GM12878 (cell line): ENCODE data around the gene DACH1. TPM values are rescaled to one million over a fixed set of nuclear protein-coding genes. Genes with fewer than 3 reads are reported as not detected.

Experiments
- ATAC-seq: fragments of 200-7000 bp; cut with Tn5 transposase; 3 replicates; pipeline ENCODE4 v1.9.1; 2020; ENCODE audit warnings: mild to moderate bottlenecking, moderate library complexity
- BruUV-seq: library from RNA; stranded (reverse); fragments of 400-500 nt; replicated peaks from 2 replicates; lab custom pipeline; 2021; lab: Mats Ljungman, UMichigan
- CTCF ChIA-PET: fragments of 300-600 bp; sonication (Branson Sonifier 250); formaldehyde crosslinking; extraction: SDS; loops from one replicate; lab custom pipeline; 2021; ENCODE audit warnings: inconsistent platforms; lab: Yijun Ruan, JAX
- POLR2A ChIA-PET: fragments of 350-600 bp; formaldehyde crosslinking; extraction: SDS; loops from one replicate; lab custom pipeline; 2021; ENCODE audit warnings: inconsistent platforms; lab: Charles Lee
- RAD21 ChIA-PET: fragments of 300-600 bp; sonication (Branson Sonifier 250); formaldehyde crosslinking; loops from one replicate; lab custom pipeline; 2023; ENCODE audit warnings: antibody characterized with exemption; ENCODE audit not compliant: unreplicated experiment; lab: Charles Lee
- SMC1A ChIA-PET: fragments of 300-600 bp; sonication (Branson Sonifier 250); formaldehyde crosslinking; loops from one replicate; lab custom pipeline; 2023; ENCODE audit not compliant: unreplicated experiment, uncharacterized antibody; lab: Charles Lee
- DNase-seq: peaks from one replicate; pipeline ENCODE4 v3.0.0-alpha.2; 2011; ENCODE audit warnings: low read depth, low spot score
- FAIRE-seq: peaks from 3 replicates; lab custom pipeline; 2011; peaks lifted over from hg19 to GRCh38; lab: Jason Lieb, UNC
- H2AFZ ChIP-seq: 2 replicates; pipeline ENCODE4 v1.6.0; 2011; ENCODE audit warnings: low read depth, low read length, control low read depth; ENCODE audit not compliant: control insufficient read depth
- H3K27ac ChIP-seq: 2 replicates; pipeline ENCODE4 v1.5.1; 2011; ENCODE audit warnings: control low read depth; ENCODE audit not compliant: control insufficient read depth, insufficient read depth
- H3K27me3 ChIP-seq, 2 experiments: replicated peaks in 1 of 2; 2 replicates each; pipeline versions ENCODE4 v1.6.0 to v1.6.1; 2011; ENCODE audit warnings: low read length in 1 of 2; ENCODE audit not compliant: control insufficient read depth in 2 of 2, insufficient read depth in 2 of 2
- H3K36me3 ChIP-seq, 2 experiments: 2 replicates each; pipeline ENCODE4 v1.5.1; 2011; ENCODE audit warnings: low read length in 1 of 2; ENCODE audit not compliant: control insufficient read depth in 2 of 2, insufficient read depth in 2 of 2
- H3K4me1 ChIP-seq: 2 replicates; pipeline ENCODE4 v1.6.1; 2011; ENCODE audit warnings: mild to moderate bottlenecking, low read length, moderate library complexity, mixed read lengths; ENCODE audit not compliant: control insufficient read depth, insufficient read depth
- H3K4me2 ChIP-seq: 2 replicates; pipeline ENCODE4 v1.6.0; 2011; ENCODE audit warnings: control low read depth; ENCODE audit not compliant: control insufficient read depth, insufficient read depth
- H3K4me3 ChIP-seq: fragments of 200-600 bp; sonication (generic); 2 replicates; pipeline ENCODE4 v1.5.1; 2016
- H3K79me2 ChIP-seq: 2 replicates; pipeline ENCODE4 v1.6.0; 2011; ENCODE audit warnings: low read length; ENCODE audit not compliant: control insufficient read depth, insufficient read depth
- H3K9ac ChIP-seq: 2 replicates; pipeline ENCODE4 v1.8.0; 2011; ENCODE audit warnings: low read length, control low read depth, mixed read lengths; ENCODE audit not compliant: control insufficient read depth, insufficient read depth
- H3K9me3 ChIP-seq: replicated peaks from 3 replicates; pipeline ENCODE4 v1.5.1; 2011; ENCODE audit warnings: mild to moderate bottlenecking, low read length; ENCODE audit not compliant: control insufficient read depth, insufficient read depth
- H4K20me1 ChIP-seq: 2 replicates; pipeline ENCODE4 v1.6.0; 2011; ENCODE audit not compliant: control insufficient read depth, insufficient read depth
- ASH2L ChIP-seq: fragments of 300-600, 200-600 bp; sonication (generic); IDR thresholded peaks from 2 replicates; pipeline ENCODE4 v1.6.1; 2017; ENCODE audit warnings: low read depth, mild to moderate bottlenecking, borderline replicate concordance
- EZH2 ChIP-seq: IDR thresholded peaks from 2 replicates; pipeline ENCODE4 v1.6.1; 2012; ENCODE audit warnings: low read depth, mild to moderate bottlenecking, control low read depth, inconsistent platforms, low read length, borderline replicate concordance; ENCODE audit not compliant: control insufficient read depth
- KDM1A ChIP-seq: fragments of 200-600 bp; sonication (generic); IDR thresholded peaks from 2 replicates; pipeline ENCODE4 v1.6.1; 2016; ENCODE audit warnings: borderline replicate concordance
- NFYB ChIP-seq: IDR thresholded peaks from 2 replicates; pipeline ENCODE4 v1.6.1; 2011; ENCODE audit warnings: low read depth, mild to moderate bottlenecking, low read length, improper control_type of control experiment, moderate library complexity; ENCODE audit not compliant: insufficient read depth
- RAD21 ChIP-seq: IDR thresholded peaks from 2 replicates; pipeline ENCODE4 v1.6.1; 2011; ENCODE audit warnings: mild to moderate bottlenecking, low read depth, low read length, moderate library complexity; ENCODE audit not compliant: insufficient read depth
- SMAD5 ChIP-seq: IDR thresholded peaks from 2 replicates; pipeline ENCODE4 v1.6.1; 2016; ENCODE audit warnings: antibody characterized with exemption, low read depth
- SUPT20H ChIP-seq: IDR thresholded peaks from 2 replicates; pipeline ENCODE4 v1.6.1; 2011; ENCODE audit warnings: low read depth, mild to moderate bottlenecking, low read length, moderate library complexity, borderline replicate concordance; ENCODE audit not compliant: control insufficient read depth
- WGBS: methylation state at CpG from one replicate; pipeline ENCODE4 v1.1.6; 2016; ENCODE audit warnings: low lambda C conversion rate; ENCODE audit not compliant: insufficient replicate concordance, insufficient coverage; ENCODE audit errors: missing lambda C conversion rate; 5-methylcytosine and 5-hydroxymethylcytosine counted together
- in situ Hi-C: fragments of 300-500 bp; cut with MboI; formaldehyde crosslinking; loops from 9 replicates; pipeline ENCODE4 v1.14.3; 2018; ENCODE audit warnings: mixed read lengths
- intact Hi-C: fragments of 100-400 bp; cut with micrococcal nuclease; formaldehyde crosslinking; loops from one replicate; pipeline ENCODE4 v1.14.2; 2022; ENCODE audit not compliant: unreplicated experiment
- polyA plus RNA-seq, 11 experiments: library from polyadenylated mRNA; depleted of rRNA in 4 of 11; unstranded in 6 of 11; stranded (reverse) in 5 of 11; fragments of >200 nt; fragmentation: Nextera tagmentation in 4 of 11; fragmentation: Illumina TruSeq in 1 of 11; extraction: Ambion mirVana in 4 of 11; extraction: Trizol in 1 of 11; gene quantifications; 1 replicate in 1 of 11; 2 replicates in 10 of 11; pipeline versions ENCODE4 v1.2.1 to v1.2.3, GENCODE V29; 2011 to 2016; ENCODE audit warnings: inconsistent platforms in 2 of 11, missing spikeins in 2 of 11, low read depth in 1 of 11
- total RNA-seq, 4 experiments: library from RNA; depleted of rRNA in 3 of 4; stranded (reverse); fragments of >200 nt in 3 of 4; fragmentation: Illumina TruSeq in 1 of 4; extraction: Trizol in 1 of 4; gene quantifications; 2 replicates each; pipeline versions ENCODE4 v1.2.1 to v1.2.3, GENCODE V29; 2013 to 2021
- TF ChIP-seq, protein P1 (sequence below): IDR thresholded peaks from 2 replicates; pipeline ENCODE4 v1.6.1; 2012; ENCODE audit warnings: low read depth, low read length, improper control_type of control experiment
- TF ChIP-seq, protein P2 (sequence below), 3 experiments: IDR thresholded peaks in 2 of 3; conservative IDR thresholded peaks in 1 of 3; 2 replicates each; pipeline ENCODE4 v1.5.1; 2011; ENCODE audit warnings: low read depth in 3 of 3, low read length in 3 of 3, mild to moderate bottlenecking in 3 of 3, control low read depth in 2 of 3, moderate library complexity in 2 of 3, inconsistent platforms in 1 of 3, mixed read lengths in 1 of 3; ENCODE audit not compliant: control insufficient read depth in 2 of 3, insufficient read depth in 1 of 3; ENCODE audit errors: extremely low read depth in 1 of 3

Gene DACH1
- total and polyA plus RNA-seq, 10 of the 15 experiments (the other 5 are each of a cell fraction or from before 2014, with no cell fraction given) = 0.05 TPM; not detected in 9

DNA sequence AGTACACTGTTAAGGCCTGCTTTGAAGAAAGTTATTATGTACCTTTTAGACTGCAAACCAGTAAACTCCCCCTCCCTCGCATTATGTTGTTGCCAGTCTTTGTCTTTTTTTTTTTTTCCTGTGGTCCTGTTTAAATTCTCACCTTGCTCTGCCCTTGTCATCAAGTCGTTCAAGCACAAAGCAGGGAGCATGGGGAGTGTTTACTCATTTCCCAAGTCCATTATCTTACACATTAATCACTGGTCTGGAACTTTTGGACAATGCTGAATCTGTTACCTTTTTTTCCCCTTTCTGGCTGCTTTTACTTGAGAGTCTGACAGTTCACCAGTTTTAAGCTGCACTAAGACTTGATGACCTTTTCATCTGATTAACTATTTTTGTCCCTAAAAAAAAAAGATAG lies 108.2 kb downstream of the DACH1 start (continued):
- TF ChIP-seq ASH2L (no peak), SMAD5 (no peak), SUPT20H (no peak)

DNA sequence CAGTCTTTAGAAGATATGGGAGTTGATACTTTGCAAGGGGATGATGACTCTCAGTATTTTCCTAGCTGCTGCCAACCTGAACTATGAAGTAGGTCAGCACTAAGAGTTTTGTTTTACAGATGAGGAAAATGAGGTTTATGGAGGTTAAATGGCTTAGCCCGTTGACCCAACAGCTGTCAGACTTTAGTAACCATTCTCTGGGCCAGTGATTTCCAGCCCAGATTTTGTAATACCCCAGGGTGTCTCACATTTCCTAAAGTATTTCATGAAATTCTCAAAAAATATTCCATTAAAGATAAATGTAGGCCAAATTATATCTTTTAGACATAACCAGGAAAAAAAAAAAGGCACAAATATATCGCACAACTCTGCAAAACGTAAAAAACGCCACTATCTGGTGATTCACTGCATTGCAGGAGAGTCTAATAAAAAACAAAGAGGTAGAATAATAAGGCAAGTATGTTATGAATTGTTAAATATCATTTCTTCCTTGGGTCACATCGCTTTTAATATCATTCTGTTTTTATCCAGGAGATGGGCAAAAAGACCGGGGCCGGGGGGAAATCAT lies 112.5 kb downstream of the DACH1 start:
- Histone ChIP-seq H3K4me2 (no peak overlapping the region), H3K4me1 (no peaks in the 10 kb centered on the region), H3K27me3 (no peaks in the 10 kb centered on the region), H3K9ac (no peak overlapping the region), H3K27ac (no peak overlapping the region), H3K79me2 (no peaks in the 10 kb centered on the region), H2AFZ (no peak overlapping the region), H3K9me3 (no peaks in the 10 kb centered on the region), H4K20me1 (no peaks in the 10 kb centered on the region), H3K4me3 (no peak overlapping the region), H3K36me3 (no peaks in the 10 kb centered on the region)
- FAIRE-seq (no peak), DNase-seq (no peak), ATAC-seq (no peak)
- ChIA-PET SMC1A (interaction anchor here (1.7 kb wide), 1 partner anchor 10 kb away, joined by 4 read pairs; no protein-coding TSS in a partner anchor), CTCF (no interaction called here), POLR2A (no interaction called here), RAD21 (no interaction called here)
- TF ChIP-seq NFYB (no peak), KDM1A (no peak), EZH2 (no peak), RAD21 (0 out of 2 replicates have a peak, but pooled peaks have one; percentile 8)
- TF ChIP-seq, protein P1, sequence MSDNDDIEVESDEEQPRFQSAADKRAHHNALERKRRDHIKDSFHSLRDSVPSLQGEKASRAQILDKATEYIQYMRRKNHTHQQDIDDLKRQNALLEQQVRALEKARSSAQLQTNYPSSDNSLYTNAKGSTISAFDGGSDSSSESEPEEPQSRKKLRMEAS = no peak
- TF ChIP-seq, protein P2, sequence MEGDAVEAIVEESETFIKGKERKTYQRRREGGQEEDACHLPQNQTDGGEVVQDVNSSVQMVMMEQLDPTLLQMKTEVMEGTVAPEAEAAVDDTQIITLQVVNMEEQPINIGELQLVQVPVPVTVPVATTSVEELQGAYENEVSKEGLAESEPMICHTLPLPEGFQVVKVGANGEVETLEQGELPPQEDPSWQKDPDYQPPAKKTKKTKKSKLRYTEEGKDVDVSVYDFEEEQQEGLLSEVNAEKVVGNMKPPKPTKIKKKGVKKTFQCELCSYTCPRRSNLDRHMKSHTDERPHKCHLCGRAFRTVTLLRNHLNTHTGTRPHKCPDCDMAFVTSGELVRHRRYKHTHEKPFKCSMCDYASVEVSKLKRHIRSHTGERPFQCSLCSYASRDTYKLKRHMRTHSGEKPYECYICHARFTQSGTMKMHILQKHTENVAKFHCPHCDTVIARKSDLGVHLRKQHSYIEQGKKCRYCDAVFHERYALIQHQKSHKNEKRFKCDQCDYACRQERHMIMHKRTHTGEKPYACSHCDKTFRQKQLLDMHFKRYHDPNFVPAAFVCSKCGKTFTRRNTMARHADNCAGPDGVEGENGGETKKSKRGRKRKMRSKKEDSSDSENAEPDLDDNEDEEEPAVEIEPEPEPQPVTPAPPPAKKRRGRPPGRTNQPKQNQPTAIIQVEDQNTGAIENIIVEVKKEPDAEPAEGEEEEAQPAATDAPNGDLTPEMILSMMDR (IDR thresholded peaks at IDR 0.05 in 2 of 3, conservative IDR thresholded peaks at IDR 0.05 in 1 of 3; ENCODE audit: control insufficient read depth in 2 of 3, extremely low read depth in 1 of 3, insufficient read depth in 1 of 3, low read depth in 3 of 3, low read length in 3 of 3) = peak in 2 of 3 experiments; percentile 10 to 20; a peak in 1 of 6 replicates
- in situ Hi-C loops = no loop called here
- no TSS peak for BruUV-seq
- intact Hi-C loops = no loop called here
- 18% methylated on average over 7 of the region's 7 CpGs for WGBS
